HG03575 (cell line): ENCODE results near the gene TVP23C.

Source experiments
- ATAC-seq: cut with Tn5 transposase; IDR thresholded peaks from one replicate; pipeline ENCODE4 v1.9.1; 2021; ENCODE audit not compliant: unreplicated experiment, insufficient number of reproducible peaks, low FRiP score; ENCODE audit errors: extremely low read depth

Gene TVP23C

GRCh38 chr17:15475631-15476354, 87.5 kb downstream of the TVP23C start:
- no peak for ATAC-seq

DNA sequence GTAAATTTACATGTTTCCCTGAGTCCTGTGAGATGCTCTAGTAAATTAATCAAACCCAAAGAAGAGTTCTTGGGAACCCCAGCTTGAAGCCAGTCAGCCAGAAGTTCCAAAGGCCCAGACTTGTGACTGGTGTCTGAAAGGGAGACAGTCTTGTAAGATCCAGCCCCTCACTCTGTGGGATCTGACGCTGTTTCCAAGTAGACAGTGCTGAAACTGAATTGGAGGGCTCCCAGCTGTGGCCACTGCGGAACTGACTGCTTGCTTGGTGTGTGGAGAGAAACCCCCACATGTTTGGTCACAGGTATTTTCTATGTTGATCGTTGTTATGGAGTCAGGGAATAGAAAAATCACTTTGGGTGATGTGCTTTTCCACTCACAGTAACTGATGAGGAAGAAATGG, 90.4 kb downstream of the TVP23C start:
- ATAC-seq, result no peak

- no peak for ATAC-seq
Observed at GRCh38 chr17:15470536-15470935, 92.7 kb downstream of the TVP23C start.

DNA sequence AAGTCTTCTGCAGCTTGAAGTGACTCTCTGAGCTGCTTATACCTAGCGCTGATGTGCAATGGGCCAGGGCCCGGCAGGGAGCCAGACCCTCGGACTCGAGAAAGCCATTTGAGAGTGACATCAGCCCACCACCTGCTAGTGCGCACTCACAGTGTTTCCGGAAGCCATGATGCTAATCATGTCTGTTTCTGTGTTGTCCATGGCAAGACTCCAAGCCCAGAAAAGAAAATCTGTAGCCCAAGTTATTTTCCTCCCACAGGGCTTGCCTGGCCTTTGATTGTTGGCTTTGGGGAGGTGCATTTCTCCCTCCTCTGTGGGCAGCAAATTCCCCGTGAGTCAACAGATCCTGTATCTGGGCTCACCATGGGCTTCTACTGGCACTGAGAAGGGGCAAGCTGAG, 94.0 kb downstream of the TVP23C start:
- ATAC-seq, result no peak

DNA sequence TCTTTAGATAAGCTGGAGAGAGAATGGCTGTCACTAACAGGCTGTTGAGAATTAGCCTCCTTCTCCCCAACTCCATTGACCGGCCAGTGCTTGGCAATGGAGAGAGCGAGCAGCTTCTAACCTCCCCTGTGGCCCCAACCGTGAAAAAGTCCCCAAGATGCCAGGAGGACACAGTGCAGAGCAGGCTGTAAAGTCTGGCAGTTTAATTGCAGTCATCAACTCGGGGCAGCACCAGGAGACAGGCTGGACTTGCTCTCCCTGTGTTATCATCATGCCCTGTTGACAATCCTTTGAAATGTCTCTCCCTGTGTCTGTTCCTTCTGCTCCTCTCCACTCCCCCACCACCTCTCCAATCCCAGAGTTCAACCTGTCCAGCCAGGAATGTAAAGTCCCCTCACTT, 95.2 kb downstream of the TVP23C start:
- no peak for ATAC-seq

- ATAC-seq, result no peak
Observed at GRCh38 chr17:15467592-15467991, 95.7 kb downstream of the TVP23C start, which contains the start of gene CDRT4. Gene CDRT4, minus strand, starts transcription at chr17:15467621. Its CDS starts 27,383 bp downstream, at chr17:15440238.

DNA sequence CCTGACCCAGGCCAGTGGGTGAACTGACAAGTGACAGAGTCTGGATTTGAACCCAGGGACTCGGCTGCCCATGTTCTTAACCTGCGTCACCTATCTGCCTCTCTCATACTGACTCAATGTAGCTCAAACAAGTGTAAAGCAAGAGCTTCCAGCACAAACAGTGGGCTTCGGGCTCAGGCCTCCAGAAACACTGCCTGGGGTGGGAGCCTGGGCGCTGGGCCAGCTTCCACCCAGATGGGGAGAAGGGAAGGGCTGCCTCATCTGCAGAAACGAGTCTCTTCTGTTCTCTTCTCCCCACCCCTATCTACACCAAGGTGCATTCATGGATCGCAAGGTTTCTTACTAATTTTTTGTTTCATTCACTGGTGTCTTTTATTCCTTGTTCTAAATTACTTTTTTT, 97.2 kb downstream of the TVP23C start:
- ATAC-seq, result no peak

GRCh38 chr17:15465045-15465701, 98.1 kb downstream of the TVP23C start:
- ATAC-seq, result no peak

- no peak for ATAC-seq
Observed at GRCh38 chr17:15464231-15464985, 98.9 kb downstream of the TVP23C start.

DNA sequence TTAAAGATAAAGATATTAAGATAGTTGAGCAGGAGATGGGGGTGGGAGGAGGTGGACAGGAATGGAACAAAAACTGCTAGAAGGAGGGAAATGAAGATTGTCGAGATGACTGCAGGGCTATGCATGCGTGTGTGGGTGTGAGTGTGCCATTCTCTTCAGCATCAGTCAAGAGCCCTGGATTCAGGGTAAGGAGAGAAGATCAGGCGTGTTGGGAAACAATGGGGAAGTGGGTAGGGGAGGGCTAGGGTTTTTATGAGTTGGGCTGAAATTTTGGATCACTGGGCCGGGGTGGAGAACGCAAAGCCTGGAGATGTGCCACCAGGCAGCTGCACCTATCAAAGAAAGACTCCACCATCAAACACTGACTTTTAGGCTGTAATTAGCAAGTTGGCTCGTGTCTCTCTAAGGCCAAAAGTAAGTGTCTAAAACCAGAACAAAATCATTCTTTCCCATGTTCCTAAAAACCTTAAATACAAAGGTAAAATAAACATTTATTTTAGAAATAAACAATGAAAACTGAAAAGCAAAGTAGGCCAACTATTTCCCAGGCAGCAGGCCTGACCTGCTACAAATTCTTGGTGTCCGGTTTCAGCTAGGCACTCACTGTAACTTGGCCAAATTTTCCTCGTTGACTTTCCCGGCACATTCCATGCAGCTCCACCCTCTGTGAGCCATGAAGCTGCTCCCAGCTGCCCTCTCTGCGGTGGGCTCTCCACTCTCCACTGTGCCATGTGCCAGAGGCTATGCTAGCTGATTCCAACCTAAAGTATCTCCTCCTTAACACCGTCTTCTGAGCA, 100.1 kb downstream of the TVP23C start:
- no peak for ATAC-seq

GRCh38 chr17:15457723-15458094, 105.6 kb downstream of the TVP23C start:
- no peak for ATAC-seq

DNA sequence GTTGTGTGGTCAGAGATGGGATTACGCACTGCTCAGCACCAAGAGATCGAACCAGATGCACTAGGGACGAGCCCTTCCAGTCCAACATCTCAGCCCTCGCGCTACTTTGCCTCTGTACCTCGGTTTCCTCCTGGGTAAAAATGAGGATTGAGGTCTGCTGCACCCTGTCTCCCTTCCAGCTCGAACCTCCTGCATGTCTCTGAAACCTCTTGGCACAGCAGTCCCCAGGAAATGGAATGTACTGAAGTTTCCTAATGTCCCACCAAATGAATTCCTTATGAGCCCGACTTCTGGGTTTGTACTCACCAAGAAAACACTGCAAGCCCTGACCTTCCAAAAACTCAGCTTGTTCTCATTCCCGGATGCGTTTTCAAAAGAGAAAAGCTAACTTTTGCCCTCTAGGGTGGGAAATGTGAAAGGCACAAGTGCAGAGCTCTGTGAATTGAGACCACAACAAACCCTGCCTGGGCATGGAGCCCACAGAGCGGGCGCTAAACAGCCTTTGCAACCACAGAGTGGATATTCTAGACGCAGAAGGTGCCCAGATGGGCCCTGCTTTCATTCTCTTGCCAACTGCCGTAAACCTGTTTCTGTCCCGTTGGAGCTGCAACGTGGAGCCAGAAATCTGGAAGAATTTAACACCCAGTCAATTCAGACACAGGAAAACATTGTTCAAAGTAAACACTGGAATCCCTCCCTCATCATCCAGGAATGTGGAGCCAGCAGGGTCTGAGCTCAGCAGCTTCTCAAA, 106.1 kb downstream of the TVP23C start:
- no peak for ATAC-seq

DNA sequence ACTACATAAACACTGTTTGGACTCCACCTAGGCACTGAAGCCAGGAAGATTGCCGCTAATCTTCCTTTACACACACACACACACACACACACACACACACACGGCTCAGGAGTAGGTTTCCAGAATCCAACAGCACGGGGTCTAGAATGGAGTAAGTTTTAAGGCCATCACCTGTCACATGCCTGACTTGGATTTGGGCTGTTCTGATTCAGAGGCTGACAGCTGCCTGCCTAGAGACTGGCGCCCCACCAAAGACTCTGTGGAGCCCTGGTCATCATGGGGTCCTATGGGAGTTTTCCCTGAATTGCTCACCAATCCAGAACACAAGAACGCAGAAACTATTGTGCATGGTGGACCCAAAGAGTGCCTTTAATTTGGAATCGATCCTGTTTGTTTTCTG, 106.8 kb downstream of the TVP23C start:
- ATAC-seq, result no peak

- ATAC-seq, result no peak
Observed at GRCh38 chr17:15454346-15454745, 108.9 kb downstream of the TVP23C start.

GRCh38 chr17:15453782-15454181, 109.5 kb downstream of the TVP23C start:
- ATAC-seq, result no peak

- no peak for ATAC-seq
Observed at GRCh38 chr17:15453246-15453645, 110.0 kb downstream of the TVP23C start.

- no peak for ATAC-seq
Observed at GRCh38 chr17:15452746-15453145, 110.5 kb downstream of the TVP23C start.
